MCF 10A (cell line): ENCODE data around the gene CCL22. TPM values are rescaled to one million over a fixed set of nuclear protein-coding genes. Genes with fewer than 3 reads are reported as not detected.

Experiments used
- BruUV-seq: library from RNA; stranded (reverse); fragments of 400-500 nt; replicated peaks from 2 replicates; lab custom pipeline; 2021; lab: Mats Ljungman, UMichigan
- CTCF ChIA-PET: fragments of 300-600 bp; sonication (Branson Sonifier 250); formaldehyde crosslinking; extraction: SDS; loops from one replicate; lab custom pipeline; 2021; ENCODE audit warnings: antibody characterized with exemption, inconsistent platforms; lab: Yijun Ruan, JAX
- POLR2A ChIA-PET: fragments of 300-600, 350-650 bp; sonication (Branson Sonifier 250); formaldehyde crosslinking; extraction: SDS; loops from one replicate; lab custom pipeline; 2020; ENCODE audit warnings: antibody characterized with exemption, inconsistent platforms; lab: Yijun Ruan, JAX
- DNase-seq: peaks from one replicate; pipeline ENCODE4 v3.0.0-alpha.2; 2018; ENCODE audit not compliant: unreplicated experiment
- H3K27ac Mint-ChIP-seq: one replicate; pipeline ENCODE4 v1.8.0; 2022; ENCODE audit warnings: mild to moderate bottlenecking, low read depth, mixed read lengths; ENCODE audit not compliant: unreplicated experiment
- H3K27me3 Mint-ChIP-seq: one replicate; pipeline ENCODE4 v1.8.0; 2022; ENCODE audit warnings: mixed read lengths; ENCODE audit not compliant: insufficient read depth, unreplicated experiment
- H3K36me3 Mint-ChIP-seq: one replicate; pipeline ENCODE4 v1.8.0; 2022; ENCODE audit warnings: mild to moderate bottlenecking, moderate library complexity, mixed read lengths; ENCODE audit not compliant: insufficient read depth, unreplicated experiment
- H3K4me1 Mint-ChIP-seq: one replicate; pipeline ENCODE4 v1.8.0; 2022; ENCODE audit warnings: mixed read lengths; ENCODE audit not compliant: insufficient read depth, unreplicated experiment
- H3K4me3 Mint-ChIP-seq: one replicate; pipeline ENCODE4 v1.8.0; 2022; ENCODE audit warnings: mild to moderate bottlenecking, moderate library complexity, mixed read lengths; ENCODE audit not compliant: unreplicated experiment
- H3K9me3 Mint-ChIP-seq: one replicate; pipeline ENCODE4 v1.8.0; 2022; ENCODE audit warnings: mixed read lengths; ENCODE audit not compliant: unreplicated experiment
- intact Hi-C: fragments of 100-400 bp; cut with micrococcal nuclease; formaldehyde crosslinking; loops from 2 replicates; pipeline ENCODE4 v1.14.1; 2022
- total RNA-seq: library from RNA; stranded (reverse); gene quantifications from 2 replicates; pipeline ENCODE4 v1.2.3, GENCODE V29; 2022
- TF ChIP-seq, protein P1 (sequence below): fragments of 200-600 bp; IDR thresholded peaks from one replicate; pipeline ENCODE4 v1.8.0; 2022; ENCODE audit warnings: antibody characterized with exemption, mild to moderate bottlenecking; ENCODE audit not compliant: unreplicated experiment

Gene CCL22
- total RNA-seq, 1 experiment from 2014 or later: not detected

DNA sequence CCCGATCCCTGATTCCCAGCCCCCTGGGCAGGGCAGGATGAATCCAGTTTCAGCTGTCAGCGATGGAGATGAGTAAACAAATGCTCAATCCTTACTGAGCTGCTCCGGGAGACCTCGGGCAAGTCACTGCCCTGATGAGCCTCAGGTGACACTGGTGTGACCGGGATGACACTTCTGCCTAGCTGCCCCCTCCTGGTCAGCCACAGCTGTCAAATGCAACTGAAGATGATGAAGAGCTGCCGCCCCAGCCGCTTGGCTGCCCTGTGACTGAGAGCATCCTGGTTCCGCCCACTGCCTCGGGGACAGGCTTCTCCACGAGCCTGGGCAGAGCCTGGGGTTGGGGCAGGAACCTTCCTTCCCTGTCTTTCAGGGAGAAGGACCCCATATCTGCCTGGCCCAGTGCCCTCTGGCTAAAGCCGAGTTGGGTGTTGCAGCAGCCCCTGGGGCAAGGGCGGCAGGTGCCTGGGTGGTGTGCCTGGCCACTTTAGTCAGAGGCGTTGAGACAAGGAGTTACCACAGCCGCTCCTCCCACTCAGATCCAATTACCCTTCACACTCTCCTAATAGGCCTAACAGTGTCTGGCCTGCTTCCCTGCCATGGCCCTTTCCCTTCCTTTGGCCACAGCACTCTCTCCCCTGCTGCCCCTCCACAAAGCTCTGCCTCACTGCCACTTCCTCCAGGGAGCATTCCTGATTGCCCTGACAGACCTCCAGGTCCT, 51.4 kb downstream of the CCL22 start:
- ChIA-PET CTCF (interaction anchor here (2.0 kb wide), 1 partner anchor 9 kb away, joined by 9 read pairs; no protein-coding TSS in a partner anchor), POLR2A (interaction anchor here (1.4 kb wide), 1 partner anchor 68 kb away, joined by 5 read pairs; no protein-coding TSS in a partner anchor)

DNA sequence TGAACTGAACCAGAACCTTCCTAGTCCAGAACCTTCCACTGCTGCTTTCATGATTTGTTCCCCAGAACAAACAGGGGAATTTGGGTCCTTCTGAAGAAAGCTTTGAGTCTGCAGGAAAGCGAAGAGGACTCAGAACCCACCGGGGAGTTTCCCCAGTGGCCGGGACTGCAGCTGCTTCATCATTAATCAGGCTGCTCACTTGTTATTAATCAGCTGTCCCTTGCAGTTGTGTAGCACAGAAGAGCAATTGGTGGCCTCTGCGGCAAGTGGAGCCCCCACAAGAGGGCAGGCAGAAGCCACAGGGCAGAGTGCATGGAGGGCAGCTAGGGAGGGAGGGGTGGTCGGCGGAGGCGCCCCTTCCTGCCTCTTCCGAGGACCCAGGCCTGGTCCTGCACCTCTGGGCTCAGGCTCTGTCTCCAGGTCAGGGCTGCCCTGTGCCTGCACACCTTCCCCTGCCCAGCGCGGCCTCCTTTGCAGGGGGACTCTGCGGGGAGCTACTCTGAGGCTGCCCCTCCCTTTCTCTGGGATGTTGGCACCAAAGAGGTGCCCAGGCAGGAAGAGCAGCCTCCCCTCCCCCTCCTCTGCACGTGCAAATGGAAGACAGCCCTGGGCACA, 52.9 kb downstream of the CCL22 start:
- no TSS peak for BruUV-seq
- Mint-ChIP-seq H3K4me3 (no peak overlapping the region), H3K27ac (no peak overlapping the region), H3K4me1 (peaks cover 10% of the 10 kb centered on the region), H3K9me3 (no peaks in the 10 kb centered on the region), H3K27me3 (no peaks in the 10 kb centered on the region), H3K36me3 (no peaks in the 10 kb centered on the region)
- no peak for DNase-seq
- TF ChIP-seq, protein P1, sequence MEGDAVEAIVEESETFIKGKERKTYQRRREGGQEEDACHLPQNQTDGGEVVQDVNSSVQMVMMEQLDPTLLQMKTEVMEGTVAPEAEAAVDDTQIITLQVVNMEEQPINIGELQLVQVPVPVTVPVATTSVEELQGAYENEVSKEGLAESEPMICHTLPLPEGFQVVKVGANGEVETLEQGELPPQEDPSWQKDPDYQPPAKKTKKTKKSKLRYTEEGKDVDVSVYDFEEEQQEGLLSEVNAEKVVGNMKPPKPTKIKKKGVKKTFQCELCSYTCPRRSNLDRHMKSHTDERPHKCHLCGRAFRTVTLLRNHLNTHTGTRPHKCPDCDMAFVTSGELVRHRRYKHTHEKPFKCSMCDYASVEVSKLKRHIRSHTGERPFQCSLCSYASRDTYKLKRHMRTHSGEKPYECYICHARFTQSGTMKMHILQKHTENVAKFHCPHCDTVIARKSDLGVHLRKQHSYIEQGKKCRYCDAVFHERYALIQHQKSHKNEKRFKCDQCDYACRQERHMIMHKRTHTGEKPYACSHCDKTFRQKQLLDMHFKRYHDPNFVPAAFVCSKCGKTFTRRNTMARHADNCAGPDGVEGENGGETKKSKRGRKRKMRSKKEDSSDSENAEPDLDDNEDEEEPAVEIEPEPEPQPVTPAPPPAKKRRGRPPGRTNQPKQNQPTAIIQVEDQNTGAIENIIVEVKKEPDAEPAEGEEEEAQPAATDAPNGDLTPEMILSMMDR: no peak
- ChIA-PET CTCF (interaction anchor here (0.5 to 0.7 kb wide), 3 partner anchors 9 to 533 kb away, joined by 3 to 4 read pairs (median 3); no protein-coding TSS in a partner anchor), POLR2A (interaction anchor here (0.7 kb wide), 1 partner anchor 50 kb away, joined by 3 read pairs; no protein-coding TSS in a partner anchor)
- intact Hi-C loops: loop anchor here (10.0 kb wide), 1 partner anchor 227 kb away; the partner anchor contains the start of genes PSME3IP1 and RSPRY1

More for the DNA sequence above, 51.4 kb downstream of the CCL22 start:
- intact Hi-C loops: loop anchor here (10.0 kb wide), 1 partner anchor 225 kb away; the partner anchor contains the start of genes PSME3IP1 and RSPRY1
- H3K36me3 Mint-ChIP-seq: no peaks in the 10 kb centered on the region
- no TSS peak for BruUV-seq
- DNase-seq: peak; percentile 57
- TF ChIP-seq, protein P1: no peak
- peak overlapping the region; percentile 37 for H3K27ac Mint-ChIP-seq
- no peaks in the 10 kb centered on the region for H3K9me3 Mint-ChIP-seq
- no peak overlapping the region for H3K4me3 Mint-ChIP-seq
- peaks cover 6% of the 10 kb centered on the region for H3K27me3 Mint-ChIP-seq
- peaks cover 10% of the 10 kb centered on the region for H3K4me1 Mint-ChIP-seq

DNA sequence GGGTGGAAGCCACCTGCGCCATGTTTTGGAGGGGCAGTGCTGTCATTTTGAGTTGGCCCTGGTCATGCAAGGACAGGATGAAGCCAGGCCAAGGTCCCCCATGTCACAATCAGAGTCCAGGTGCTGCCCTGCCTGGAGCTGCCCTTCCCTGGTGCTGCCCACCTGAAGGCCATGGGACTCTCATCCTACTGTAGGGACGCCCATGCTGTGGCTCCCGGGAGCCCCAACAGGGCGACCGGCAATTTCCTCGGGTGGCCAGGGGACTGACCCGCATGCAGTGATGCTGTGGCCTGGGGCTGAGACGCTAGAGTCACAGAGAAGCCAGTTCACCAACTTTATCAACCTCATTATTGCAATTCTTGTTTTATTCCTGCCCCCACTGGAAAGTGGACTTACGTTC, 54.0 kb downstream of the CCL22 start:
- Mint-ChIP-seq H3K36me3 (no peaks in the 10 kb centered on the region), H3K4me1 (peaks cover 16% of the 10 kb centered on the region), H3K4me3 (no peak overlapping the region), H3K27me3 (no peaks in the 10 kb centered on the region), H3K27ac (no peak overlapping the region), H3K9me3 (no peaks in the 10 kb centered on the region)
- TF ChIP-seq, protein P1: no peak
- intact Hi-C loops: loop anchor here (10.0 kb wide), 1 partner anchor 228 kb away; the partner anchor contains the start of genes PSME3IP1 and RSPRY1
- CTCF ChIA-PET: interaction anchor here (0.6 to 2.2 kb wide), 4 partner anchors 17 to 112 kb away, joined by 3 to 8 read pairs (median 4); no protein-coding TSS in a partner anchor
- no TSS peak for BruUV-seq
- no peak for DNase-seq
- POLR2A ChIA-PET: interaction anchor here (1.1 to 1.9 kb wide), 2 partner anchors 34 to 112 kb away, joined by 3 to 7 read pairs; partner anchors contain the start of genes CIAPIN1 and COQ9
